Stimulated activated CD4-positive, alpha-beta T cell treated with anti-CD3 and anti-CD28 coated beads, Interleukin-1b, Interleukin-23, amount 100 ng/mL, for 48 hours (primary cell): ENCODE data around the gene MAPKAP1.

Source experiments
- DNase-seq: peaks from one replicate; pipeline ENCODE4 v3.0.0-alpha.2; 2020

The MAPKAP1 gene

DNA sequence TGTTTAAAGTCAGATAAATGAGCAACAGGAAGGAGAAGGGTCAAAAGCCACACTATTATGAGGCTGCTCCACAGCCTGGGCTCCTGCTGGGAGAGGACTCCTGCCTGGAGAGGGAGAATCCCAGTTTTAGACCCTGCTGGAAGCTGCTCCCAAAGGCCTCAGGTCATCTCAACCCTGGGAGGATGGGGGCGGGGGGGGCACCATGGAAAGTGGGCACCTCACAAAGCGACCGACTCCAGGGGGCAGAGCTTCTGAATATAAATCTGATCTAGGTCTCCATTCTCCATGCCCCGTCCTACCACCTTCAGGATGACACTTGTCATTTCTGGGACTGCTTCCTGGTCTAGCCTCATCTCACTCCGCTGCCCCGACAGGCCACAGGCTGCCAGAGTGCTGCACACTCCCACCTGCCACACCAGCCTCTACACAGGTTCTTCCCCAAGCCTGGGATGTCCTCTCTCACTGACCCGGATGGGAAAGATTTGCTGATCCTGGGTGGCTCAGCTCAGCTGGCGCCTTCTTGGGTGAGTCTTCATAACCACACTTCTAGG is 262.0 kb downstream of the MAPKAP1 start:
- DNase-seq = no peak

GRCh38 chr9:125444166-125444565 is 262.8 kb downstream of the MAPKAP1 start:
- no peak for DNase-seq

DNA sequence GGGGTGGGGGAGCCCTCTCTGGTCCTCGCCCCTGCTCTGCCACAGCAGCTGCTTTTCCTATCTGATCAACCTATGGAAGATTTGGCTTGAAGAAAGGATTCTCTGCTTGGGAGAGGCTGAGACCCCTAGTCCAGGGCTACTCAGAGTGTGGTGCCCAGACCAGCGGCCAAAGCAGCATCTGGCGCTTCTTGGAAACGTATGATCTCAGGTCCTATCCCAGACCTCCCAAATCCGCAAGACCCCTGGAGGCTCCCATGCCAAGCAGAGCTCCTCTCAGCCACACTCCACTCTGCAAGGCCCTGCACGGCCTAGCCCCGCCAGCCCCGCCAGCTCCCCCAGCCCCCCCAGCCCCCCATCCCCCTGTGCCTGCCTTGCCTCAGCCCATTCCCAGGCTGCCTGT is 263.6 kb downstream of the MAPKAP1 start:
- no peak for DNase-seq

- no peak for DNase-seq
Observed at GRCh38 chr9:125442452-125442851, 264.6 kb downstream of the MAPKAP1 start.

DNA sequence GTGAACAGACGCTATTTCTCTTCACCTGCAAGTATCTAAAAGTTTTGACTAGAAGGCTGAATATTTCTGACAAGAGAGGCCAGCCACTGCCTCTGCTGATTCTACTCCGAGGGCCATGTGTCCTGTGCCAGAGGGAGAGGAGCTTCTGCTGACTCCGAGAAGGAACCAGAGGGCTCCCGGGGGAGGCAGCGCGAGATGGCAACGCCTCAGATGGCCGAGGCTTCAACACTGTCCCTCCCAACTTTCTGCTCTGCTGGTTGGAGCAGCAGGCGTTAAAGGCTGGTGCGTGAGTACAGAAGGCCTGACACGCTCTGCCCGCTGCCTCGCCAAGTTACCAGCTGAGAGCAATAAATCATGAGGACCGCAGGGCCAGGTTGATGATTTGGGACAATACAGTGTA is 266.6 kb downstream of the MAPKAP1 start:
- no peak for DNase-seq

DNA sequence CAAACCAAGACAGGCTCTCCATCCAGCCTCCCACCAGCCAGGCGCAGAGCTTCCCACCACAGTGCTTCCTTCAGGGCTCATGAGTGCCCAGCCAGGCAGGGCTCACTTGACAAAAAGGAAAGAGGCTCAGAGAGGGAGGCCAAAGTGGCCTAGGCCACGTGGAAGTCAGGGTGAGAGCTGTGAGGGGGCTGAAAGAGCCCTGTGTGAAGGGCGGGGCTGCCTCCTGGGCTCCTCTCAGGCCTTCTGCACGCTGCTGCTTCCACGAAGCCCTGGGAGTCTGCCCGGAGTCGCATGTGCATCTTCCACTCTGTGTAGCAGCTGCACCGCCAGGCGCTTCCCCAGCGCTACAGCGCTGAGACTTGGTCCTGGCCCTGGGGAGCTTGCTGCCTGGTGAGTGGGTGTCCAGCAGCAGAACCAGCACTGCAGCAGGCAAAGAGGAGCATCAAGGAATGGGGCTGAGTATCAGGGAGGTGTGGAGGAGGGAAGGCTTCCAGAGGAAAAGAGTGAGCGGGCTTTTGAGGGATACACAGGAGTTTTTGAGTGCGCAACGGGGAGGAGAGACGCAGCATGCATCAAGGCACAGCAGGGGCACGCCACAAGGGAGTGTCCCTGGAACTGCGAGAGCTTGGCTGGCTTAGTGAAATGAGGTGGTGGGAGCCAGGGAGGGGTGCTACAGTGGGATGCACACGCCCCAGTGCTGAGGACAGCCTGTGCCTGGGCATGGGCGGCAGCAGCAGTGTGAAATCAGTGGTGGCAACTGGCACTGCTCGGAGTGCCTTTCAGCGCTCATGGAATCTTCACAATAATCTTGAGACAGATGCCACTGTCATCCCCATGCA is 267.4 kb downstream of the MAPKAP1 start:
- no peak for DNase-seq

- DNase-seq = no peak
Observed at GRCh38 chr9:125438506-125439433, 268.2 kb downstream of the MAPKAP1 start.

- no peak for DNase-seq
Observed at GRCh38 chr9:125437771-125438221, 269.2 kb downstream of the MAPKAP1 start.

DNA sequence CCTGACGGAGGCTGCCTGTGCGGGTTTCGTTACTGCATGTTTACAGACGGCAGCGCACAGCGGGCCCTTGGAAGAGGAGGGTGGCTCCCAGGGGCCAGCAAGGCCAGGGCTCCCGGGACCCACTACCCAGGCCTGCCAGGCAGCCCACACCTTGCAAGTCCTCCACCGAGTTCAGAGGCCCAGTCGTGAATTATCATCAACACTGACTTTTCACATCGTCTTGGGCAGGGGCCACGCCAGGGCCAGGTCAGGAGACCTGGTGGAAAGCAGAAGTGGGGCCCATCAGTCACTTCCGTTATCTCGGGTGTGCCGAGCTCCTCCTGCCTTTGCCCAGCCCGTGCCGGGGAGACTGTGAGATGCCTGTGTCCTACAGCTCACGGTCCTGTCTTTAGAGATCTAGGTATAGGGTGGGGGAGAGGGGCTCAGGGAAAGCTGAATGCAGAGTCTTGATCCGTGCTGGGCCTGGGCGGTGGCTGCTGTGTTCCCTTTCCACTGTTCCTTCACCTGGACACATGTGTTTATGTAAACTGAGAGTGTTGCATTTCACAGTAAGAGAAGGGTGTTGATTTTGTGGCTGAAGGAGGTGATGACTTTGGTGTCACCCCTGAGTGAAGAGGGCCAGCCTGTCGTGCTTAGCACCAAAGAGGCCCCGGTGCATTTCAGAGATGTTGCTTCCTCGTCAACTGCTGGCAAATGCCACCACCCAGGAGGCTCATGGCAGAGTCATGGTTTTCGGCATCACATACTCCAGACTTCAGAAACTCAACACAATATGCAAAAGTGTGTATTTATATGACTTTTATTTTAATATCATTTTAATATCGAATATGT is 270.2 kb downstream of the MAPKAP1 start:
- DNase-seq = no peak

DNA sequence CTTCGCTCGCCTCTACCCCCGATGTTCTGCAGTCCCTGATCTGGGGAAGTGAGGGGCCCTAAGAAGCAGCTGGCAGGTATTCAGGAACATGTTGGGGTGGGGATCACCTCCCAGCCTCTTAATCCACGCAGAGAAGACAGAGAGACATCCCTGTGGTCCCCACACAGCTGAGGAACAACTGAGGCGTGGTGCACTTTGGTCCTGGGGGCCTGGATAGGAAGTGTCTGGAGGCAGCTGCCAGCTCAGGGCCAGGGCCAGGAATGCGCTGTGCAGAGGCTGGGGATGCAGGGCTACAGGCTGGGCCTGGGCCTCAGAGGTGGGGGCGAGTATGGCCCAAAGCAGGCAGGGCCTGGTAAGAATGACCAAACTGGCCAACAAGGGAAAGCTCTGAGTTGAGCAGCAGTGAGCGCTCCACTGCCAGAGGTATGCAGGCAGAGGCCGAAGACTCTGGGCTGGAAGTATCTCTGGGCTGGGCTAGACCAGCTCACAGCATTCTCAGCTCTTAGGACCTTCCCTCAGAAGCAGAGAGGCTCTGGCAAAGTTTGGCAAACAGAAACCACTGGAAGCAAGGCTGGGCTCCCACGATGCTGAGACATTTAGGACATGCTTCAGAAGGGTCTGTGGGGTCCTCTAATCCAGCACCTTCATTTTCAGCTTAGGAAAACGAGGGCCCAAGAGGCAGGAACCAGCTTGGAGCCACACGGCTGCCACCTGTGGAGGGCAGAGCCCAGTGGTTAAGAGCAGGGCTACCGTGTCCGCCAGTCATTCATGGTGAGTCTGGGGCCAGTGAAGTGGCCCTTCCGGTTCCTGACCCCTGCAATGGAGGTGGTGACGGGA is 271.0 kb downstream of the MAPKAP1 start:
- DNase-seq = no peak

DNA sequence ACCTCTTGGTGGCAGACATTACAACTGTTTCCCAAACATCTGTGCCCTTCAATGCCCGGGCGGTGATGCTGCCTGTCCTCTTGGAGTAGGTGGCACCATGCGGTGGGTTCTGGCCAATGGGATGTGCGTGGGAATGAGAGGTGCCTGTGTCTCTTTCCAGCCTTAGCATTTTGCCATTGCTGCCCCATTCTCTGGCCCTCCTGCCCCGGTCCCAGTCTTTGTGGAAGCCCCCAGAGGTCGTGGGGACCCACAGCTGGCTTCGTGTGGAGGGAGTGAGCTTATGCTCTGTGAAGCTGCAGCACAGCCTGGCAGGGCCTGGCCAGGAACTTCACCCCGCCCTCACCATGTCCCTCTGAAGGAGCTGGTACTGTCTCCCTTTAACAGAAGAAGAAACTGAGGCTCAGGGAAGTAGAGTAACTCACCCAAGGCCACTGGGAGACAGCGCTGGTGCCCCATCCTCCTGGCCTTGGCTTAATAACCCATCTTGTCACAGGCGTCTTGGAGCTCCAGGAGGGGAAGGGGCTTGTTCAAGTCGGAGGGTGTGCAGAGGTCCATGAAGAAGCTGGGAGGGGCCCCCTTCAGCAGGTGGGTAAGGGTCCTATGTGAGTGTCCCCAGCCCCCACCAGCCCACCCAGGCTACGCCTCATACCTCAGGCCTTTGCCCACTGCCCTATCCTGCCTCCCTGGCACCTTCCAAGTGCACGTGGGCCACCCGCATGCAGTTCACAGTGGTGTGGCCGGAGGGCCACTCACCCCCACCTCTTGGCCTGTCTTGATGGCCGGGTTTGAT is 271.8 kb downstream of the MAPKAP1 start:
- no peak for DNase-seq

GRCh38 chr9:125433461-125434011 is 273.5 kb downstream of the MAPKAP1 start:
- no peak for DNase-seq

GRCh38 chr9:125432715-125433385 is 274.2 kb downstream of the MAPKAP1 start:
- DNase-seq = no peak

DNA sequence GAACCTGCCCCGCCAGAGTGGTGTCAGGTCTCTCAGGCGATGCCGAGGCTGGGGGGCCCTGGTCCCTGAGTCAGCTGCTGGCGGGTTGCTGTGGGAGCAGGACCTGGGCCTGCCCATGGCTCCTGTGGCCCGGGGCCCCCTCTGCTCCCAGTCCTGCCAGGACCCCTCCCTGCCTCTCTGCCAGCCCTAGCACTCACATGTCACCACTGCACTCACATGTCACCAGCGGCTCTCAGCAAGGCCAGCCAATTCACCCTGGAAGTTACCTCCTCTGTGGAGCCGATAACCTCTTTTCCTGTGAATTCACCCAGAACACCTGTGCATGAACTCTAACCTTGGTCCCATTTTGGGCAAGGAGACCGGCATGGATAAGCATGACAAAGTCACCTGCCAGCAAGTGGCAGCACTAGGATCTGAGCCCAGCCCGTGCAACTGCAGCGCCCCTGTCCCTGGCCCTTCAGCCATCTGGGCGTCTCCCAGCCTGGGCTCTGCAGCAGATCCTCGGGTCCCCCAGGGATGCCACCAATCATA is 275.2 kb downstream of the MAPKAP1 start:
- DNase-seq = no peak

DNA sequence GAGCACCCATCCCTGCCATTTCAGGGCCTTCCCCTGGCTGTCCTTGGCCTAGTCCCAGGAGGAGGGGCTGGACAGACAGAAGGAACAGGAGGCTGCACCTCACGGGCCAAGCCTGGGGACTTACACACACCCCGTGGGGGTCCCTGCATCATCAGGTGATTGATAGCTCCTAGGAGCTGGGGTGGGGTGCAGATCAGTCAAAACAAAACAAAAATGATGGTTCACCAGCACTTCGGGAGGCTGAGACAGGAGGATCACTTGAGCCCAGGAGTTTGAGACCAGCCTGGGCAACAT is 276.0 kb downstream of the MAPKAP1 start:
- DNase-seq = no peak

DNA sequence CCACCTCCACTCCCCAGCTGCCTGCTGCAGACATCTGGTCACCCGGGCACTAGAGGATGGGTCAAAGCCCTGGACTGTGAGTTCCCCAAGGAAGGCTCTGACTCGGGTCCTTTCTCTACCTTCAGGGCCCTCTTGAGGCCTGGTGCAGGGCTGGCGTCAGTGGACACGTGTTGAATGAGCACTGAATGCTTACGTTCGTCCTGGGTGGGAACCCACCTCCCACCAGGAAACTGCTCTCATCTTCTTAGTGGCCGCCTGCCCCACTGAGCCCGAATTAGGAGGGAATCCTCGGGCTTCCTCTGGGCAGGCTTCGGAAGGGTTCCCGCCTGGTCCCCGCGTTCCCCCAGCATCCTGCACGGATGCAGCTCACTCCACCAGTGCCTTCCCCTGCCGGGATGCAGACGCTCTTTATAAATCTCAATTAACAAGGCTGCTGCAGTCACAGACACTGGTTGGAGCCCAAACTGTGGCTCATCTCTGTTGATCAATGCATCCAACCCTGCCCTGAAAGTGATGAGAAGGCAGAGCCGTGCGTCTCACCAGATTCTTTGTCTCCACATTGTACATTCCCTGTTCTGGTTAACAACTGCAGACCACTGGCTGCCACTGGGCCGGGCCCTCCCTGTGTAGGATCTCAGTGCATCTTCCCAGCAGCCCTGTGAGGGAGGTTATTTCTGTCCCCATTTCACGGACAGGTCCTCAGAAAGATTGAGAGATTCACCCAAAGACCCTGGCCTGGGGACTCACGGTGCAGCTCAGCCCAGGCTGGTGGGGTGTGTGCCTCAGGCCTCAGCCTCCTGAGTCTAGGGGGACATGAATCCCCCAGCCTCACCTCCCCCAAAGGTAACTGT is 276.6 kb downstream of the MAPKAP1 start:
- DNase-seq = no peak

DNA sequence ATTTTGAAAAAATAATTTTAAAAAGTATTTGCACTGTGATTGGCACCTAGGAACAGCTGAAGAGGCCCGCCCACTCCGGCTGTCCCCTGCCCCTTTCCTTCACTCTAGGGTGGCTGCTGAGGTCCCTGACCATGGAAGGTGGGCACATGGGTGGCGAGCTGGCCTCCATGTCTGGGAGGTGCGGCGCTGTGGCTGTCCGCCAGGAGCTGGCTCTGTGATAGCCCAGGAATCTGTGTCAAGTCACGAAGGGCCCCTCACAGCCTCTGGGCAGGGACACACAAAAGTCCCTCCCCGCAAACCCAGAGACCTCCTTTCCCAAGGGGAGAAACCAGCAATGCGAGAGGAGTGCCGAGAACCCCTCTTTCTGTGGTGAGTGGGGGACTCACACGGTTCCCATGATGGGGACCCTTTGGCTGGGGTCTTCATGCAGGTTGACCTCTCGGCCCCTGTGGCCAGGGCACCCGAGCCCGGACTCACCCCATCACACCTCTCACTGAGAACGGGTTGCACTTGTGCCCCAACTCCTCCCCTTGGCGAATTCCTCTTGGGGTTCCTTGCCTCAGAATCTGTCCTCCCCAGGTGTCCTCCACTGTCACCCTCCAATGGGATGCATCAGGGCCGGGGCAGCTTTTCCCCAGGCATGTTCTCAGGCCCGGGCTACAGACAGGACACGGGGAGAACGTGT is 277.4 kb downstream of the MAPKAP1 start:
- no peak for DNase-seq

- DNase-seq = no peak
Observed at GRCh38 chr9:125428902-125429467, 278.0 kb downstream of the MAPKAP1 start.
